HG03139 (cell line): ENCODE data around the gene GPR63.

ENCODE experiments used
- ATAC-seq: cut with Tn5 transposase; IDR thresholded peaks from one replicate; pipeline ENCODE4 v1.9.1; 2021; ENCODE audit not compliant: unreplicated experiment

Gene GPR63

DNA sequence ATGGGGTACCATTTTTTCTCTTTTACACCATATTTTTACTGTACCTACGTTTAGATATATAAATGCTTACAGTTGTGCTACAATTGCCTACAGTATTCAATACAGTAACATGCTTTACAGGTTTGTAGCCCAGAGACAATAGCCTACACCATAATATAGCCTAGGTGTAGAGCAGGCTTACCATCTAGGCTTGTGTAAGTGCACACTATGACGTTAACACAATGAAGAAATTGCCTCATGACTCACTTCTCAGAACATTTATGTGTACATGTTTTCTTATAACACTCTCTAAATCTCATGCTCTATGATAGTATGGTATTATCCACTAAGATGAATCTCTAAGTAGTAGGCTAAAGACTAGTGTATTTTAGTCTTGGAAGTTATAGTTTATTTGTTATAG lies 13.5 kb downstream of the GPR63 start:
- no peak for ATAC-seq

DNA sequence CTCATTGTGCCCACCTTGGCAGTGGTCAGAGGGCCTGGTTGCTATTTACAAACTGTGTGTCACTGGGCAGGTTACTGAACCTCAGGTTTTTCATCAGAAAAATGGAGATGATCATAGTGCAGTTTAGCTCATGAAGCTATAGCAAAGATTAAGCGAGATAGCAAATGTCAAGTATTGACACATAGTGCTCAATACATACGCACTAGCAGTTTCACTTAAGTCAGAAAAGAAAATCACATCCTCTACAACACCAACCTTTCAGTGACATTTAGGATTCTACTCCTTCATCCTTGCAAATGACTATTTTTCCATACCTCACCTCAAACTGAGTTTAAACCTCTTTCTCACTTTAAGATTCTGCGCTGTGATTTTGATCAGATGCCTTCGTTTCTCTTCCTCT lies 16.2 kb downstream of the GPR63 start:
- no peak for ATAC-seq

DNA sequence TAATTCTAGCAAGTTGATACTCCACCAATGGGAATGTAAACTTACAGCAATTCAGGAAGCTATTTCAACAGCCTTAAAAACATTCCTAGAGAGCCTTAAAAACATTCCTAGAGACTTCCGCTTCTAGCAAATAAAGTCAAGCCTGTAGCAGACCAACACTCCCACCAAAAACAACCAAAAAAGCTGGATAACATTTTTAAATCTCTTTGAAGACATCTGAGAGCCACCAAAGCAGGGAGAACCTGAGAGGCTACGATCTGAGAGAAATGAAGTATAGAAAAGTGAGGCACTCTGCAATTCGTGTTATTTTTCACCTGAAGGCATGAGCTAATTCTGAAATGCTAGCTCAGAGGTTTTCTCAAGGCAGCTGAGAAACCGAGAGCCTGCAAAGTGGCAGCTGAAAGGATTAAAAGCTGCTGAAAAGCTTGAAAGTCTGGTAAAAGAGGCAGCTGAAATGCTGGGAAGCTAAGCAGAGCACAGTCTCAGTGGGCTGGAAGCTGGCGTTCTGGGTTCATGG lies 20.9 kb downstream of the GPR63 start:
- ATAC-seq, result no peak

DNA sequence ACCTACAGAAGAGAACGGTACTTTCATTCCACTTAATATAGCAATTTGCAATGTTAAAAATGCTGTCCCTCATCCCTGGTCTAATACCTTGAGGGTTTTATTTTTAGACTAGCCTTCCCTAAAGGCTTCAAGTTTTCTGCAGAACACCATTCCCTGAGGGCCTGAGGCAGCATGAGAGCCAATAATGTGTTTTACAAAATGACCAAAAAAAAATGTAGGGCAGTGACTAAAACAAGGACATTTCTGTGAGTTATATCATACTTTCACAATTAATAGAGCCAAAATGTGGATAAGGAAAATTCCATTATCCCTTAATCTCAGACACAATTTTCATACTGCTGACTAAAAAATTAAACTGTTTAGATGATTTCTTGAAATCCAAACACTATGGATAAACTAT lies 22.7 kb downstream of the GPR63 start:
- ATAC-seq, result no peak

DNA sequence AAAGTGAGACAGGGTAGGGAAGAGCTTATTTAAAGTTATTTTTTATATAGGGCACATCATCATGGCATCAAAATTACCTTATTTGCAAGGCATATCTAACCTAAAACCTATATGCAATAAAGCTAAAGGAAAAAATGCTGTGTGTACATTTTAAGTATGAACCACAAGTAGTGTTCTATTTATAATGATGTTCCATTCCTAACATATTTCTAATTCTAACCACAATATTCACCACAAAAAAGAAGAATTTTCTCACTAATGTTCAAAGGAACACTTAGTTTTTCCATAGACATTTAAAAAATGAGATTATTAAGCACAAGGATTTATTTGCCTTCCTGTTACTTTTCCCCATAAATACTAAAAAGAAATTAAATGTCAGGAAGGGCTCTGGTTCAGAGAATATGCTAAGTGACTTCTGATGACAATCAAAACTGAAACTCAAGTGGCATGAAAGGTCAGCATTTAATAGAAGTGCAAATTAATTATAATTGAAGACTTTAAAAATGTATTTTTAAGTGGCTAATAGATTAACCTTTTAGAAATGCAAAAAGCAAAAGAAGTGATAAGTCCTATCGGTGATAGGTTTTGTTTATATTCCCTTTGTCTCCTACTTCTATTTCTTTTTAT lies 25.1 kb downstream of the GPR63 start:
- no peak for ATAC-seq

DNA sequence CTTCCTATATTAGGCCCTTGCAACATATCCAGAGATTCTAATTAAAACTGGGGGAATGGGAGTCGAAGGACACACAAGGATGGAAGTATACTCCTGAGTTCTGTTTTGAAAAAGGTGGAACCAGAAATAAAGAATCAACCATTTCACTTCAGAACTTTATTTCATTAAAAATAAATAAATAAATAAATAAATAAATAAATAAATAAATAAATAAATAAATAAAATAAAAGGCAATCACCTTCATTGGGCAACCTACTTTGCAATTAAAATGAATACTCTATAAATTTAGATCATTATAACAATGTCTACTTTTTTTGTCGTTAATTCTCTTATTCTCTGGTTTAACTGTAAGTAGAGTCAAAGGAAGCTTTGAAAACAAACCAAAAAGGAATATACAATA lies 25.6 kb downstream of the GPR63 start:
- ATAC-seq, result no peak

DNA sequence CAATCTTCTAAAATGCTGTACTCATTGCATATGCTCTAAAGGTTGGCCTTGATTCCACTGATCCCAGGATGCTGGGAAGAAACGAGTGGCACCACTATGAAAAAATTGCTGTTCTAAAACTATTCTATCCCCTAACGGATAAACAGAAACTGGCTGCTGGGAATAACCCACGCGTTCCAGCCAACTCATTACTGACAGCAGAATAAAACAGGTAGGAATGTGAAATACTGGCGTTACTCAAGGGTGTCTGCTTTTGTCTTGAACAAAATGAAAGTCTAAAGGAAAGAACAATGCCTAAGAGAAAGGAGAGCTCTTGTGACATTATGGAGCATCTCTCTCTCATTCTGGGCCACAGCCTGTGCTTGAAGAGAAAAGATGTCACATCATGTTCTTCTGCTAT lies 26.1 kb downstream of the GPR63 start:
- no peak for ATAC-seq

DNA sequence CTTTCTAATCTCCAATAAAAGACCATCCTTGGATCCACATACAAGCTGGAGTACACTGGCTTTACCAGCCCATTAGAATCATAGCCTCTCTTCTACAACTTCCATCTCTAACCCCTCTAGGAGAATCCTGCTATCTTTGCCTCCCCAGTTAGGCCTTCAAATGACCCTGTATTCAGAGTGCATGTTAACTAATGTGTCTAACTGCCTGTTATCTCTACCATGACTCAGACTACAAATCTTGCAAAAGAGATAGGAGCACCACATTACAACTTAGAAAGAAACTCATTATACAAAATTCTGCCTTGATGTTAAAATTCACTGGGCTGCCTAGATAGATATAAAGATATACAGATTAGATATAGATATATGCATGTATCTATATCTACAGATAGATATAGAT lies 28.2 kb downstream of the GPR63 start:
- ATAC-seq, result no peak

DNA sequence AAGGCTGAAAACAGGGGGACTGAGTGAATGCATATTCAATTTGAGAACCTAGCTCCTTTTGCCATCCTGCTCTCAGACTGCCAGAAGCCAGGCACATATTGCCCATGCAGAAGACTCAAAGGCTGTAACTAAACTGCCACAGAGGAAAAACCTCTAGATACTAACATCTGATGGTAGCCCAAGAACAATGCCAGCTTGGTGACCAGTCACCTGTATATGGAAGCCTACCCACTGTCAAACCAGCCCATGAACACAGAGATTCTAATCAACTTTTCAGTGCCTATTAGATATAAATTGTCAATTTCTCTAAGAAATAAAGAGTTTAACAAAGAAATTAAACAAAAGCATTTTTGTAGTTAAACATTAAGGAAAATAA lies 34.2 kb downstream of the GPR63 start:
- ATAC-seq, result no peak

DNA sequence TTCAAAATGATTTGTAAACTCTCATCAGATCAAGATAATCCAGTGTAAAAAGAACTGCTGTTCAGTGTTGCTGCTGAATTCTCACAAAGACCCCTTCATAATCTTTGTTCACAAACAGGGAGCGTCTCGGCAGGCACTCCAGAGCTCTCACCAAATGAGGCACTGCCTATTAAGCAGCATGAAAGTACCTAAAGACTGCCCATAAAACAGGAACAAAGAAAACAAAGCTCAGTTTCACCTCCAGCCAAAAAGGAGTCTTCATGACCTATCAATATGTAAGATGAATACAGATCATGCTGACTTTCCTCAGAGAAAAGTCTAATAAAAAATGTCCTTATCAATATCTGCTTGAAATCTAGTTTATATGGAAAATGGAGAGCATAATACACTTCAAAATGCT lies 41.8 kb downstream of the GPR63 start:
- peak; percentile 96 for ATAC-seq

DNA sequence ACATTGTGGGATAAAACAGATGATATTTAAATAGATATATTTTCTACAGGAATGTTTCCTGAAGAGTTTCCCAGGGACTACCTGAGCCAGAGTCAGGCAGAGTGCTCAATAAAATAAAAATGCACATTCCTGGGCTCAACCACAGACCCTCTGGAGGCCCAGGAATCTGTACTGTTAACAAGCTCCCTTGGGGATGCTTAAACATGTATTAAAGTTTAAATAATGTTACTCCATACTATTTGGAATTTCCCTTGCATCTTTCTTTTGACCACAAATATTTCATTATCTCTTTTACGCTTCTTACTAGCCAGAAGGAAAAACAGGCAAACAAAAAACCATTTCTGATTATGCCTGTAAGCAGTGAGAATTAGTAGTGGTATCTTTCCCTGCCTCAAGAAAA lies 42.3 kb downstream of the GPR63 start:
- ATAC-seq, result no peak

DNA sequence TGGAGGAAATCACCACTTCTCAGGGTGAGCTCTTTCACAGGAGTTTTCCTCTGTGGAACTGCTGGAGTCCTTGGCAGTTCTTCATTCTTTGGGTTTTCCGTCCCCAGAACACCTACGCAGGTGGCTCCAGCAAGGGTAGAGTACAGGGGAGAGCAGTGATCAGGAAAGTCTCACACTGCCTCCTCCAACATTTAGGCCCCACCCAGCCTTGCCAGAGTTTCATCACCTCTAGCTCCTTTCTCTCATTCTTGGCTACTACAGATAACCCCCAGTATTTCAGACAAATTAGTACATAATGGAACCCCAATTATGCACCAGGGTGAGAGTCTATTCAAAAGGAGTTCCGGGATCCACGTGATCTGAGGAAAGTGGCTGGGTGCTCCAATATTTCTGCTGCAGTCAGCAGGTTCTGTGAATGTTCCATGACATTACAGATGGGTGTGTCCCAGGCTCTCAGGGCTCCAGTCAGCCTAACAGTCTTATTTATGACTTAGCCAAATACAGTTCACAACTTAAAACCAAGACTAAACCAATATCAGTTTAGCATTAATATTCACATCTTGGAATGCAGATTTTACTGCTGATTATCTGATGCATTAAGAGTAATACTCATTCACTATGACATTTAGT lies 44.6 kb downstream of the GPR63 start:
- ATAC-seq, result no peak

DNA sequence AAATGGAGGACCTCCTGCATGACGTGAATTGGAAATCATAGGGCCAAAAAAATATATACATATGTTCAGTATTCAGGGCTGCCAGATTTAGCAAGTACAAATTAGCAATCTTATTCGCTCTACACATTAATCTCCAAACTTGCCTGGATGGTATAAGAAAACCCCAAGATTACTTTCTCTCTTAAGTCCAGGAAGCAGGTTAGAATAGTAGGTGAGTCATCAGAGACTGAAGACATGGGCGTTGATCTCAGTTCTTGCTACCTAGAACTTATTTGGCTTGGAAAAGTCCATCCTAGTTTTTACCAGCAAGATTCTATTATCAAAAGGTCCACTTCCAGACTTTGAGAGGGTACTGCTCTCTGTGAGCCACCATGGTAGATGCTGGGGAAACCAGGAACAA lies 47.4 kb downstream of the GPR63 start:
- ATAC-seq, result no peak

DNA sequence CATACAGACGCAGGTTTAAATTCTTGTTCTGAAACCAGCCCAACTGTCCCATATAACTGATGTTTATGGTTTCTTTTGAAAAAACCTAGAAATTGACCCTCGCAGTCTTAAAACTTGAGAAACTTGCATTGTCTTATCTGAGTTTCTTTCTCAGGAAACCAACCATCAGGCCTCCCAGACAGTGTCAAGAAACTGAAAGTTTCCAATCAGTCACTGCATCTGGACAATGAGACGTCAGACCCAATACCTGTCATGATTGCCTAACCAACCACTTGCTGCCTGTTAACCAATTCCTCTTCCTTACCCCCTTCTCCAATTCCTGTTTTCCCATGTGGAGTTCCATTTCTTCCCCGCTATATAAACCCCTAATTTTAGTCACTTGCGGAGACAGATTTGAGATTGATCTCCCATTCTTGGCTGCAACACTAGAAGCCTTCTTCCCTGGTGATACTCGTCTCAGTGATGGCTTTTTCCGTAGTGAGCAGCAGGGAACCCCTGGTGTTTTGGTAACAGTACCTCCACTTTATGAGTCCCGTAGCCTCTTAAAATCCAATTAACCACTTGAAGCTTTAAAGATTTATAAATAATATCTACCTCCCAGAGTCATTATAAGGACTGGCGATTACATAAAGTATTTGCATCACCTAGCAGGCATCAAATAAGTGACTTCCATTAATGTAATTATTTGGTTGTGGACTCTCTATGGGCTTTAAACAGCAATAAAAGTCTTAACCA lies 49.3 kb downstream of the GPR63 start:
- no peak for ATAC-seq

DNA sequence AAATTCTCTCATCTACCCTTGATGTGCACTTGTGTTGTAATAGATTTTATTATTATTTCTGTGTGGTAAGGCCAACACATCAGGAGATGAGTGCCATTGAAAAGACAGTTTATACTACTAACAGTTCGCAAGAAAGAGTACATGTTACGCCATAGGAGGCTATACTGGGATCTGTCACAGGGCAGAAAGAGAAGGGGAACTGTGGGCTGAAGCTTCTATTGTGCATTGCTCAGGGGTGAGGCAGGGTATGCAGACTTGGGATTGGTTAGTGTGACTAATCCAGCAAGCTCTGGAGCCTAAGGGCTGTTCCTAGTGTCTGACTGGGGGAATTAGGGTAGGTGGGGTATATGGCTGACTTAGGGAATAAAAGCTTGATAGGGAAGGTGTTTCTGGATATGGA lies 50.9 kb downstream of the GPR63 start:
- ATAC-seq, result no peak

DNA sequence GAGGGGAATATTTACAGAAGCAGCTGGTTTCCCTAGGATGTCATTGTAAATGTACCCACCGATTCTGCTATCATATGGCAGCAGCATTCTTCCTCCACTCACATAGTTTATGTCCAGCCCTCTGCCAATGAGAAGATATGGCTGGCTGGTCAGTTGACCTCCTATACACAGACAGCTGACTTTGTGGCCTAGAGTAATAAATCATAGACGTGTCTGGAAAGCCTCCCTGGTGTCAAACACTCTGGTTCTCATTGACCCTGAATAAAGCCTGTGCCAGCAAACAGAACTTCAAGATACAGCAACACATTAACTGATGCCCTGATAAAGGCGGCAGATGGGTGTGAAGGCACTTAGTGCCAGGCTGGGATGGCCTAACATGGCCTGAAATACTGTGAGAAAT lies 52.6 kb downstream of the GPR63 start:
- ATAC-seq, result no peak

DNA sequence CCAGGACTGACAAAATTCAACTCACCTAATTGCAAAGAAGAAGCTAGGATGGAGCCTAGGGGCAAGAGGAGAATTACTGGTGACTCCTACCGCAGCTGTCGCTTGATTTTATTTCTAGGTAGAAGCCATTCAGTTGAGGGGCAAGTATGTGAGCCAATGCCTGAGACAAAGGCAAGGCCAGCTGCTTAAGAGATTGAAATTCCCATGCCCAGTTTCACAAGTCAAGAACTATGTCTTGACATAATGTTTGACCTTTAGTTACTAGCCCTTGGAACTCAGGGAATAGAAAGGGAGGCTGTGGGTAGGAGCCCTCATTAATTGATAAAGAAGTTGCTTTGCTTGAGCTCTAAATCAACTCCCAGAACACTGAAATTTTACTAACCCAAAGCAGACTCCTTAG lies 54.0 kb downstream of the GPR63 start:
- no peak for ATAC-seq

DNA sequence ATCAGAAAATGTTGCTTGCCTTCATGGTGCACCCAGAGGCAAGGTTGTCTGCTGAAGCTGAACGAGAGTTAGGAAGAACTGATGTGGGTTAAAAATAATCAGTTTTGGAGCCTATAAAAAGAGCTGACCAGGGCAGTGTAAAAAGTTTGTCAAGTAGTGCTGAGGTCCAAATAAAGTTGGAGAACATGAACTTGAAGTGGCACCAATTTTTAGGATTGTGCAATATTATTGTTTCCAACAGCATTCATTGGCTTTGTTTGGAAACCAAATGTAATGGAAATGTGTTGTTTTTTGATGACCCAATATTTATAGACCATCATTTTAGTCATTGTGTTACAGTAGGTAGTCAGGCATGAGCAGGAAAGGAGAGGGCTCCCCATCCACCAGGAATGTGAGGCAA lies 55.7 kb downstream of the GPR63 start:
- ATAC-seq, result no peak

DNA sequence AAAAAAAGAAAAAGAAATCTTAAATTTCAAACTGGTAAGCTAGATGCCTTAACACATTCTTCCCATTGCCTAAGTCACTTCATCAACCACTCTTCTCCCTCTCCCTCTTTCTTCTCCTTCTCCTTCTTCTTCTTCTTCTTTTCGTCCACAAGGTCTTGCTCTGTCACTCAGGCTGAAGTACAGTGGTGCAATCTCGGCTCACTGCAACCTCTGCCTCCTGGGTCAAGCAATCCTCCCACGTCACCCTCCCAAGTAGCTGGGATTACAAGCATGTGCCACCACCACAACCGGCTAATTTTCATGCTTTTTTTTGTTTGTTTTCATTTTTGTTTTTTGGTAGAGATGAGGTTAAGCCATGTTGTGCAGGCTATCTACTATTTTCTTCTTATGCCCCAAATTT lies 60.2 kb downstream of the GPR63 start:
- ATAC-seq, result no peak

DNA sequence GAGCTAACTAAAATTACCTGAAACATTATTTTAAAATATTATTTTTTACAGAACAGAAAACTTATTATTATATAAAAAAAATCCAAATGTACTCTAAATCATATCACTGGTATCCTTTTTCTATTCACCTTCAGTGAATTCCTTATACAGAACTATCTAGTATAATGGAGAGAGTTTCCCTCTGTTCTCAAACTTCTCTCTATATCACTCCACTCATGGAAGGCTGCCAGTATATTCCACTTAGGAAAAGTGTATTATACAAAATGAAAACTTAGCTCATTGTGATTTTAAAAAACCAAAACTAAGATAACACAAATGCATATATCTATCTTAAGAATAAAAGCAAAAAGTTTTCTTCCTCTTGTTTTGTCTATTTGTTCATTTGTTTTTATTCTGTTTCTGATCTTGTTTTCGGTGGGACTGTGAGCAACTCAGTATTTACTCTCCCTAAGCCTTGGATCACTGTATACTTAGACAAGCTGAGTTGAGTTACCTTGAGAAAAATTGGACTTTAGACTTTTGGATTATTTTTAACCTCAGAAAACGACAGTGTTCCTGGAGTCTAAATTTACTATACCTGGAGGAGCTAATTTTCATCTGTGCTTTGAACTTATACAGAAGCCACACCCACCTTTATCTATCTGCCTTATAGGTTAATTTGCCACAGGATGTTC lies 61.4 kb downstream of the GPR63 start:
- no peak for ATAC-seq

DNA sequence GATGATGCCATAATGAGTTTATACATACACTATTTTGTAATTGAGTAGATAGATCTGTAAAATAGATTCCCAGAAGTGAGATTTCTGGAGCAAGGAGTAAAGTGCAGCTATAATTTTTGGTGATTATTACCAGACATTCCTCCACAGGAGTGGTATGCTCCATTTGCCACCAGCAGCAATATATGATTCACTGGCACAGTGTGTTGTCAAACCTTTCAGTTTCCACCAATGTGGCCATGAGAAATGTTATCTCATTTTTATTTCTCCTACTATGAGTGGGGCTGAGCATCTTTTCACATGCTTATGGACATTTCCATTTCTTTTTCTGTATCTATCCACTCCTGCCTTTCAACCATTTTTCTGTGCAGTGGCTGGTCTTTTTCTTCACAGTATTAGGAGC lies 70.5 kb downstream of the GPR63 start:
- ATAC-seq, result no peak

DNA sequence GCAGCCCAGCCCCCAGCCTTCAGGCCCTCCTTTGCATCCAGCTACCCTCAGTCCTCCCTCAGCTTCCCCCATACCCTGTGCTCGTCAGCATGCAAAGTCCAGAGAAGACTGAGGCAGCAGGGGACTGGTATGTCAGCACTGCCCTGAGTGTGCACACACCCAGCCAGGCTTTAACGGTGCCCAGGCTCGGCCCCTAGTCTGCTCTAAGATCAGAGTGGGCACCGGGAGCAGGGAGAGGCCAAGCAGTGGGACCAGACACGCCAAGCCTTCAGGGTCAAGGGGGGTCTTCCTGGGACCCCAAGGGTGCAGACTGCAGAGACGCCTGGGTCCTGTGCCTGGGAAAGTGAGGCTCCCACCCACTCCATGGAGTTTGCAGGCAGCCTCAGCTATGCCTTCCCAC lies 74.7 kb downstream of the GPR63 start:
- ATAC-seq, result no peak
